NOMO-1 (cell line): ENCODE data around the gene BEST4.
A peak's percentile ranks its signal among the peaks of the same experiment; 100 is the strongest.
"Not testable (repeated sequence)": the region's sequence is repeated elsewhere in the genome, so short reads cannot be mapped to it uniquely, and the experiment has no call there.

Experiments used
- DNase-seq, 2 experiments: peaks; one replicate each; lab custom pipeline; 2025; ENCODE audit not compliant: unreplicated experiment in 2 of 2; lab: John Stamatoyannopoulos, UW

The BEST4 gene

GRCh38 chr1:44788120-44788860 lies at the start of gene BEST4:
Gene BEST4 (minus strand): TSS chr1:44788170. CDS start chr1:44787705, 465 bp downstream.
- DNase-seq, result no peak

GRCh38 chr1:44835738-44836675 lies 48.0 kb upstream of the BEST4 start:
- peak; percentile 70 to 80 for DNase-seq

DNA sequence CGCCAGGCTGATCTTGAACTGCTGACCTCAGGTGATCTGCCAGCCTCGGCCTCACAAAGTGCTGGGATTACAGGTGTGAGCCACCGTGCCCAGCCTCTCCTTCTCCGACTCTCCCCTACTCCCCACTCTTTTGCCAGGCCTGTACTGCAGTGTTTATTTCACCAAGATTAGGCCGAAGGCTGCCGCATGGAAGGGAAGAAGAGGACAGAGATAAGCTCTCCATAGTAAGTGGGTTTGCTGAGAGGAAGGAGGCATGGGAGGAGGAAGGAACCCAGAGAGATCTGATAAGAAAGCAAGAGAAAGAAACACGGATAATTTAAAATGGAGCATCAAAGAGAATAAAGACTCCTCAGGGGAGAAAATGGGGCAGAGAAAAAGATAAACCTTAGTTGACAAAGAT lies 46.4 kb upstream of the BEST4 start:
- no peak for DNase-seq

- no peak for DNase-seq
Observed at GRCh38 chr1:44832056-44832705, 44.2 kb upstream of the BEST4 start.

DNA sequence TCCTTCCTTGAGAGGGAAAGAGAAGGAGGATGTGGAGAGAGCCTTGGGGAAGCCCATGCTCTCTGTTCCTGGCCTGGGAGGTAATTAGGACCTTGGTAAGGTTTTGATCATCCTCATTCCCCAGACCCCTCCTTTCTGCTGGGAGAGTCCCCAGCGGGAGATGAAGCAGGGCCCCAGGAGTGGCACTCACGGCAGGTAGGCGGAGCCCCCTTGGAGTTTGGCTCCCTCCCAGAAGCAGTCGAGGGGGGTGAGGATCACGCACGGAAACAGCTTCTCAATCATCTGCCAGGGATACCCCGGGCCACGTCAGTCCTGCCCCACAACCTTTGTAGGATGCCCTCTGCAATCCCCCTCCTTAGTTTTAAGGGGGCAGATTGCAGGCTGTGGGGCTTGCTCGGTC lies 43.5 kb upstream of the BEST4 start:
- DNase-seq, result no peak

DNA sequence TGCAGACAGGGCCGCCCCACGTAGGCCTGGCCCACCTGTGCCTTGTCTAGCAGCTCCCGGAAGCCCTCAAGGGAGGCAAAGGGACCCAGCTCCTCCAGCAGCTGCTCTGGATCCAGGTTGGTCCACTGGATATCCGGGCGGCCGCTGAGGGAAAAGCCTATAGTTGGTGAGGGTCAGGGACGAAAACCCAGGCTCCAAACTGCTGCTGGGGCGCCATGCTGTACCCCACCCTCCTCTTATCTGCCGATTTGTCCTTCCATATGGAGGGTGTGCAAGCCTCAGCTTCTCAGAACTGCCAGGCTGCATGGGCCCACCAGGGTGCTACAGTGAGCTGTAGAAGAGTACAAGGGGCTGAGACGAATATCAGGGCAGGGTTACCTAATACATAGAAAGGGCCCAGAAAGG lies 42.9 kb upstream of the BEST4 start:
- DNase-seq, result no peak

DNA sequence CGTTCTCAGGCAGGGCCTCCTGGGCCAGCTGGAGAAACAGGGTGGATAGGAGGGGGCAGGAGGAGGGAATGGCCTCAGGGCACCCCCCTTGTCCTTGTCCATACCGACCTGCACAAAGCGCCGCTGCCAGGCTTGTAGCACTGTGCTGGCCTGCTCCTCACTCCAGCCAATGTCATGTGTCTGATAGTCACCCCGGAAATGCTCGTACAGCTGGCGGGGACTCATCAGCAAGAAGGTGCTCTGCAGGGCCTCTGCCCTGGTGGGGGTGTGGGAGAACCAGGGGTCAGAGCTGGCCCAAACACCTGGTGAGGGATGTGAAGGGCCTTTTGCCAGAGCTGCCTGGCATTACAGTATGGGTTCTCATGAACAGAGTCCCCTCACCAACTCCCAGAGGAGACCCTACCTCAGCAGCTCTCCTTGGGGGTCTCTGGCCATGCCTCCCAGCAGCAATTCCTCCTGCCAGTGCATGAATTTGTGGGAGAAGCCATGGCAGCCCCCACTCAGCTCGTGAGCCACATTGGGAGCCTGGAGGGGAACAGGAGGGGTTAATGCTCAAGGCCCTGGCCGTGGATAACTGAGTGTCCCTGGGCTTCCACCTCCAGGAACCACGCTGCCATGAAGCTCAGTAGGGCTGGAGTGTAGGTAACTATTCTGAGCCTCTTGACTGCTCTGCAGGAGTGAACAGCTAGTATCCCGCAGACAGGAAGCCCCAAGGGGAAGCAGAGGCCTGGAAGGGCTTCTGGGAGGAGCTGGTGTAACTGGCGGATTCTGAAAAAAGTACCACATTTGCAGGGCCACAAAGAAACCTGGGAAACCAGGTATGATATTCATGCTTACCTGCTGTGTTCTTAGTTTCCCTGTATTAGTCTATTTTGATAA lies 41.8 kb upstream of the BEST4 start:
- DNase-seq, result no peak

DNA sequence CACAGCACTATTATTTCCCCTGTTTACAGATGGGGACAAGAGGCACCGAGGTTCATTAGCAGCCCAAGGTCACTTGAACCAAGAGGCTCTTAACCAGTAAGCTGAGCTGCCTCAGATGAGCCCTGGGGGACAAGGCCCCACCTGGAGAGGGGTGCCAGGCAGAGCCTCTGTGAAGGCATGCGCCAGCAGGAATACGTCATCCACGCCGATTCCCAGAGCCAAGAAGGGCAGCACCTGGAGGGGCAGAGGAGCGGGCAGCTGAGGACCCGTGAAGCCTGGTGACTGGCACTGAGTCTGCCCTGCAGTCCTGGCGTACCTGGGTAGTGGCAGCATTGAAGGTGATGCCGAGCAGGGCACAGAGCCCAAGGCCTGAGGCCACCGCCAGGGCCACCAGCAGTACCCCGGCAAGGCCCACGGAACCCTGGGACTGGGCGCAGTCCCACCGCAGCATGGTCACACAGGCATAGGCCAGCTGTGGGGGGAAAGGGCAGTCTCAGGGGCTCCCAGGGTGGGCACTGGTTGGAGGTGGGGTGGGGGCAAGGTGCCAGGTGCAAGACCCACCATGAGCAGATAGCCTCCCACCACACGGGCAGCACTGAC lies 41.0 kb upstream of the BEST4 start:
- DNase-seq, result no peak

DNA sequence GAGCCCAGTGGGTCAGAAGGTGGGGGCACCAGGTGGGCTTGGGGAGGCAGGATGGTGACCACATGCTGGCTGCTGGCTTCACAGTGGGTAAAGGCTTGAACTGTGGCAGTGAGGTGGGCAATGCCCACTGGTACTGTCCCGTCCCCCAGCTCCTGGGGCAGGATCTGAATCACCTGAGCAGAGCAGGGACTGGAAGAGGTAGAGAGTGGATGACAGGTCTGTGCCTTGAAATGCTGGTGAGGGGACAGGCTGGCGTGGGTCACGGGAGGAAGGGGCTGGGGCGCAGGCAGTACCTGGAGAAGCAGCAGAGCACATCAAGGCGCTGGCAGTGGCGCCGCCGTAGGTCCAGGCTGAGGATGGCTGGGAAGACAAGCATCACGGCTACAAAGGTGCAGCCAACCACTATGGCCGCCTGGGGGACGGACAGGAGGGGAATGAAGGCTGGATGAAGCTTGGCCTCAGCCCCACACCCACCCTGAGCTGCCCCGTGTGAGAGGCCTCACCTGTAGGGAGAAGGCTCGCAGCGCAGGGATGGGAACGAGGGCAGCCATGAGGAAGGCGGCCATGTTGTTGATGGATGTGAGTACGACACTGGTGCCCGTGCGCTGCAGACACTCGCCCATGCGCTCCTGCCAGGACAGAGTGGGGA lies 40.2 kb upstream of the BEST4 start:
- DNase-seq, result no peak

DNA sequence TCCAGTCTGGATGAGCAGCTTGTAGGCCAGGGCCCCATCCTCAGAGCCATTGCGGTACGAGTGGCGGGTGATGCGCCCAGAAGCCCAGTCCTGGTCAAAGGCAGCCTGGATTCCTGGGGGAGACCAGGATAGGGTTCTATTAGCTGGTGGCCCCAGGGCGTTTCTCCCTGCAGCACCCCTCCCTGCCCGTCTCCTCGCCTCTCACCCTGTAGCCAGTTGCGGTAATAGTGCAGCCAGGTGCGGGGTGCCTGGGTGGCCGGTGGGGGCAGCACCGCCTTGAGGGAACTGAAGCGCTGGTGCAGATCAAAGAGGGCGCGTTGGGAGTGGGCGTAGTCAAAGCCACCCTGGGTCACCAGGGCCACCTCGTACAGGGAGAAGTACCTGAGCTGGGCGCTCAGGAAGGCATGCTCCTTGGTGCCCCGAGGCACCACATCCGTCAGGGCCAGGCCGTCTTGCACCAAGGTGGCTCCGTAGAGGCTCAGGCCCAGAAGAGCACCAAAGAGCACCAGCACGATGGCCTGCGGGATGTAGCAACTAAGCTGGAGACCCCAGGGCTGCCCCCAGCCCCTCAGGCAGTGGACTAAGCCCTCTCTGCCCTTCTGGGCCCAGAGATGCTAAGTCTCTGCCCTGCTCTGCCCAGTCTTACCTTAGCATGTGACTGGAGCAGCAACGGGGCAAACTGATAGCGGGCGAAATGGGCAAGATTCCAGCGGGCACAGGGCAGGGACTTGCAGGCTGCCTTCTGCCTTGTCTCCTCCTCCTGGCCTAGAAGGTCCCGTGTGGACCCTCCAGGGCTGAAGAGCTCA lies 39.4 kb upstream of the BEST4 start:
- no peak for DNase-seq

- DNase-seq, result peak; percentile 67 to 81
Observed at GRCh38 chr1:44826375-44827196, 38.6 kb upstream of the BEST4 start.

GRCh38 chr1:44824392-44824791 lies 36.4 kb upstream of the BEST4 start:
- DNase-seq, result not testable (repeated sequence)

DNA sequence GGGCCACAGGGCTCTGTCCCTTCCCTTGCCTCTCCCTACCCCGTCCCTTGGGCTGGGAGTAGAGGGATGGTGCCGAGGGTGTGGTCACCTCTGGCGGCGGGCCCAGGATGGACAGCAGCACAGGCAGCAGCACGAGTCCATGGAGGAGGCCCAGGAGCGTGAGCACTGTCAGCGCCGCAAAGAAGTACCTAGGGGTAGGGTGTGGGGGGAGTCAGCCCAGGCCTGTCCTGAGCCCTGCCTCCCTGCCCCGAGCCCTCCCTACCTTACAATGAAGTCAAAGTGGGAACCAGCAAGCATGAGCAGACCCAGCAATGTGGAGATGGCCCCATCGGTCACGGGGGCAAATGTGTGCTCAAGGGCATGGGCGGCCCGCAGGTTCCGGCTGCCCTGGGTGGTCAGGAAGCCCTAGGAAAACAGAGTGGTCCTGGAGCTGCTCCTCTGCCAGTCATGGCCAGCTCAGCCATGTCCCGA lies 35.0 kb upstream of the BEST4 start:
- DNase-seq, result no peak

- DNase-seq, result no peak
Observed at GRCh38 chr1:44822131-44822701, 34.2 kb upstream of the BEST4 start.

DNA sequence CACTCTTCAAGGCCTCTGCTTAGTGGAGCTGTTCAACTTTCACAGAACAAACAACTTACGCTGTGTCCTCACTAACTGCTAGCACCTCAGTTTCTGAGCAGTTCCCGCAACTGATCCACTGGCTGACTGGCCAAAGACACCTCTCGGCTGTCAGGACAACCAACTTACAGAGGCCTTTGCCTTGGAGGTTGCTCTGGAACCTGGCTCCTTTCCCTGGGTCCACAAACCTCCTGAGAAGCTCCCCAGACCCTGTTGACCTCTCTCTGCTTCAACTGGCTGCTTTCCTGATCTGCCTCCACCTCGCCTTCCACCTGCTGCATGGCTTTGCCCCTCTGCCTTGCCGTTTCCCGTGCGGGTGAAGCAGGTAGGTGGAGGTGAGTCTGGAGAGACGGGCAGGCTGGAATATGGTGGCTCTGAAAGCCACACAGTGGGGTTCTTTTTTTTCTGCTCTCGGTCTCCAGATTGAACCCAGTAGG lies 33.3 kb upstream of the BEST4 start:
- DNase-seq, result no peak

GRCh38 chr1:44820328-44821239 lies 32.6 kb upstream of the BEST4 start:
- DNase-seq, result peak in 1 of 2 experiments; percentile 19
